KMS-11 (cell line): ENCODE data around the gene KRTAP6-2.

Experiments used
- H2AFZ ChIP-seq: fragments of 200-600 bp; sonication (generic); 2 replicates; pipeline ENCODE4 v1.6.1; 2016; ENCODE audit warnings: antibody characterized with exemption, mixed run types, low read depth
- H3K27ac ChIP-seq: fragments of 200-600 bp; sonication (generic); 2 replicates; pipeline ENCODE4 v1.6.1; 2016; ENCODE audit warnings: mild to moderate bottlenecking, mixed run types
- H3K27me3 ChIP-seq: fragments of 200-600 bp; sonication (generic); 2 replicates; pipeline ENCODE4 v1.6.1; 2017; ENCODE audit warnings: mild to moderate bottlenecking, low read depth, mixed run types, moderate library complexity; ENCODE audit not compliant: insufficient read depth
- H3K36me3 ChIP-seq: fragments of 200-600 bp; sonication (generic); 2 replicates; pipeline ENCODE4 v1.6.1; 2017; ENCODE audit warnings: mild to moderate bottlenecking, mixed run types; ENCODE audit not compliant: insufficient read depth
- H3K4me1 ChIP-seq: fragments of 200-600 bp; sonication (generic); 2 replicates; pipeline ENCODE4 v1.6.1; 2016; ENCODE audit warnings: mild to moderate bottlenecking, low read depth, mixed run types; ENCODE audit not compliant: poor library complexity, severe bottlenecking
- H3K4me2 ChIP-seq: fragments of 200-600 bp; sonication (generic); 2 replicates; pipeline ENCODE4 v1.7.0; 2016; ENCODE audit warnings: mild to moderate bottlenecking, mixed run types
- H3K4me3 ChIP-seq: fragments of 200-600 bp; sonication (generic); IDR thresholded peaks from 2 replicates; pipeline ENCODE4 v1.6.1; 2017; ENCODE audit warnings: low read depth, low read length, mixed read lengths; ENCODE audit not compliant: insufficient read depth
- H3K79me2 ChIP-seq: fragments of 200-600 bp; sonication (generic); 2 replicates; pipeline ENCODE4 v1.6.1; 2016; ENCODE audit warnings: low read depth, mixed run types; ENCODE audit not compliant: insufficient read depth
- H3K9ac ChIP-seq: fragments of 200-600 bp; sonication (generic); 2 replicates; pipeline ENCODE4 v1.6.1; 2016; ENCODE audit warnings: mild to moderate bottlenecking, mixed run types
- H4K20me1 ChIP-seq: fragments of 200-600 bp; sonication (generic); 2 replicates; pipeline ENCODE4 v1.6.1; 2016; ENCODE audit warnings: mild to moderate bottlenecking, mixed run types; ENCODE audit not compliant: insufficient read depth
- TF ChIP-seq, protein P1 (sequence below): fragments of 200-600 bp; sonication (generic); conservative IDR thresholded peaks from 2 replicates; pipeline ENCODE4 v1.6.1; 2017; ENCODE audit warnings: low read depth, mild to moderate bottlenecking, antibody characterized with exemption, low read length, moderate library complexity, mixed read lengths

The KRTAP6-2 gene

DNA sequence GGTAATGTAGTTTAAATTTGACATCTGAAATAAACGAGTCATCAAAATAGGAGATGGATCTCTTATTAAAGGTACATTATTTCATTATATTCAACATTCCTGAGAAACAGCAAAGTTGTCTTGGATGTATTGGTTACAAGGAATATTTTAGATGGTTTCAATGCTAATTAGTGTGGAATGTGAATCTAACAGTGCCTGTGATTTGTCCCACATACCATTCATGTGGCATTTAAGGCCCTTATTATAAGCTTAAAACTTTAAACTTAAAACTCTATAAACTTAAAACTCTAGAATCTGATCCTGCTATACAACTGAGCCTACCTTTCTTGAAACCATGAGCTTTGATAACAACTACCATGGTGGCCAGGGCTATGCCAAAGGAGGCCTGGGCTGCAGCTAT is 2.1 kb upstream of the KRTAP6-2 start, which contains the start of gene KRTAP22-1:
KRTAP22-1 (plus strand) TSS at position 301 of the 400 bp plus-strand sequence.
- Histone ChIP-seq H3K27ac (no peak within 1 kb of the TSS), H2AFZ (no peak within 1 kb of the TSS), H3K79me2 (no peaks in the 10 kb centered on the region), H3K4me2 (no peak within 1 kb of the TSS), H3K4me3 (no peak within 1 kb of the TSS), H4K20me1 (no peaks in the 10 kb centered on the region), H3K36me3 (no peaks in the 10 kb centered on the region), H3K9ac (no peak within 1 kb of the TSS), H3K27me3 (no peaks in the 10 kb centered on the region), H3K4me1 (no peaks in the 10 kb centered on the region)
- TF ChIP-seq, protein P1, sequence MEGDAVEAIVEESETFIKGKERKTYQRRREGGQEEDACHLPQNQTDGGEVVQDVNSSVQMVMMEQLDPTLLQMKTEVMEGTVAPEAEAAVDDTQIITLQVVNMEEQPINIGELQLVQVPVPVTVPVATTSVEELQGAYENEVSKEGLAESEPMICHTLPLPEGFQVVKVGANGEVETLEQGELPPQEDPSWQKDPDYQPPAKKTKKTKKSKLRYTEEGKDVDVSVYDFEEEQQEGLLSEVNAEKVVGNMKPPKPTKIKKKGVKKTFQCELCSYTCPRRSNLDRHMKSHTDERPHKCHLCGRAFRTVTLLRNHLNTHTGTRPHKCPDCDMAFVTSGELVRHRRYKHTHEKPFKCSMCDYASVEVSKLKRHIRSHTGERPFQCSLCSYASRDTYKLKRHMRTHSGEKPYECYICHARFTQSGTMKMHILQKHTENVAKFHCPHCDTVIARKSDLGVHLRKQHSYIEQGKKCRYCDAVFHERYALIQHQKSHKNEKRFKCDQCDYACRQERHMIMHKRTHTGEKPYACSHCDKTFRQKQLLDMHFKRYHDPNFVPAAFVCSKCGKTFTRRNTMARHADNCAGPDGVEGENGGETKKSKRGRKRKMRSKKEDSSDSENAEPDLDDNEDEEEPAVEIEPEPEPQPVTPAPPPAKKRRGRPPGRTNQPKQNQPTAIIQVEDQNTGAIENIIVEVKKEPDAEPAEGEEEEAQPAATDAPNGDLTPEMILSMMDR: no peak

DNA sequence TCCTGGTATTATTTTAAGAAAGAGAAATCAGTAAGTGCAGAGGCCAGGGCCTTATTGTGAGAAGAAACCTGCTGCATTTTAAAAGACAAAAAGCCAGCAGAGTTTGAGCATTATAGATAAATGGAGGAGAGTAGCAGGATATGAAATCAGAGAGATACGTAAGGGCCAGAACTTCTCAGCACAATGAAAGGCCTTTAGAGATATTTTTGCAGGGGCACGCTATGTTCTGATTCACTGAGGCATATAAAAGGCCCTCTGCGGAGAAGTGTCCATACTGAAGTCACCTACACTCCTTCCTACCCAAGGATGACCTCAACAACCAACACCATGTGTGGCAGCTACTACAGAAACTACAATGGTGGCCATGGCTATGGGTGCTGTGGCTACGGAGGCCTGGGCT is 6.6 kb downstream of the KRTAP6-2 start, which contains the start of gene KRTAP6-3:
KRTAP6-3 (plus strand) TSS at position 301 of the 400 bp plus-strand sequence; CDS start at position 307, 6 bp downstream.
- Histone ChIP-seq H3K36me3 (no peaks in the 10 kb centered on the region), H3K27me3 (no peaks in the 10 kb centered on the region), H3K9ac (no peak within 1 kb of the TSS), H2AFZ (no peak within 1 kb of the TSS), H3K79me2 (no peaks in the 10 kb centered on the region), H4K20me1 (no peaks in the 10 kb centered on the region), H3K4me1 (no peaks in the 10 kb centered on the region), H3K4me2 (no peak within 1 kb of the TSS), H3K27ac (no peak within 1 kb of the TSS), H3K4me3 (no peak within 1 kb of the TSS)
- TF ChIP-seq, protein P1: no peak

DNA sequence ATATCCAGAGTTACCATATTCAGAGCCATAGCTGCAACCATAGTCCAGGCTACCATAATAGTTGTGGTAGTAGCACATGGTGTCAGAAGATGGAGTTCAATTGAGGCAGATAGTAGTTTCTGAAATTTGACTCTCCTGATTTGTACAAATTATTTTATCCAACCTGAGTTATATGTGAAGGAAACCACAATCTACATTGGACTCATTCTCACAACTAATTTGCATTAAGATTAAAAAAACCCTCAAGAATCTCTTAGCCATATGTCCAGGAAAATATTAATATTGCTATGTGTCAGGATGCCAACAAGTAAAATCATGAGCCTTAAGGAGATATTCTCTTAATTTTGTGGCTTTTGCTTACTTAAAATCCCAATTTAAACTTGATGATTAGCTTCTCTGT is 8.4 kb downstream of the KRTAP6-2 start, which contains the start of gene KRTAP22-2:
KRTAP22-2 (minus strand) TSS at position 101 of the 400 bp plus-strand sequence.
- H4K20me1 ChIP-seq: no peaks in the 10 kb centered on the region
- no peak within 1 kb of the TSS for H3K4me3 ChIP-seq
- no peaks in the 10 kb centered on the region for H3K79me2 ChIP-seq
- H3K4me1 ChIP-seq: no peaks in the 10 kb centered on the region
- TF ChIP-seq, protein P1: no peak
- no peak within 1 kb of the TSS for H2AFZ ChIP-seq
- H3K9ac ChIP-seq: no peak within 1 kb of the TSS
- no peak within 1 kb of the TSS for H3K4me2 ChIP-seq
- H3K36me3 ChIP-seq: no peaks in the 10 kb centered on the region
- no peak within 1 kb of the TSS for H3K27ac ChIP-seq
- no peaks in the 10 kb centered on the region for H3K27me3 ChIP-seq

DNA sequence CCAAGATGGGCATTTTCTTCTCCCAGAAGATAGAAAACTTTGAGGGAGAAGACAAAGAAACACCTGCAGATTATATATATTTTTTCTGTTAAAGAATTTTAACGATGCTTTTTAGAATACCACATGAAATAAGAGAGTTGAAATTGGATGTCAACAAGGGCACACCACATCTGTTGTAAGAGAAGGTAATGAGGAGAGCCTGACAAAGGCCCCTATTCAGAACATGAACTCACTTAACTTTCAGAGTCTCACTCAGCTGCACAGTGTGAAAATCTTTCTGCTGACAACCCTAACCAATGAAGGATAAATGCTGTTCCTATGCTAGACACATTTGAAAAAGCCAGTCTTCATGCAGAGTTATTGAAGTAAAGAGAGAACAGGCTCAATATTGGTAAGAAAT is 15.8 kb downstream of the KRTAP6-2 start:
- no peaks in the 10 kb centered on the region for H3K36me3 ChIP-seq

More for the DNA sequence above, 15.8 kb downstream of the KRTAP6-2 start:
- Histone ChIP-seq H2AFZ (no peak overlapping the region), H3K27ac (no peak overlapping the region), H3K4me1 (no peaks in the 10 kb centered on the region), H3K9ac (no peak overlapping the region), H3K4me2 (no peak overlapping the region), H3K79me2 (no peaks in the 10 kb centered on the region), H4K20me1 (no peaks in the 10 kb centered on the region), H3K4me3 (no peak overlapping the region), H3K27me3 (no peaks in the 10 kb centered on the region)
- TF ChIP-seq, protein P1: no peak
